Measurements from ENCODE around the gene ARL2. TPM values are rescaled to one million over a fixed set of nuclear protein-coding genes. Genes with fewer than 3 reads are reported as not detected.

ARL2 gene
- total RNA-seq, 1 experiment from 2014 or later = 203 TPM

GRCh38 chr11:65060913-65061408, 47.0 kb downstream of the ARL2 start:
- WGBS (ENCODE audit: extremely low coverage, insufficient read length, low lambda C conversion rate) = no CpG with 5 or more reads among the region's 9 CpGs
- H2BK5ac ChIP-seq (ENCODE audit: insufficient read length, low read length) = no peak overlapping the region
- peak overlapping the region in 1 of 3 experiments; percentile 42; a peak in 3 of 7 replicates for H3K27ac Mint-ChIP-seq

More at GRCh38 chr11:65060913-65061408, 47.0 kb downstream of the ARL2 start:
- no peak overlapping the region for H2BK120ac ChIP-seq (ENCODE audit: low read depth, low read length, poor library complexity, severe bottlenecking)
- no peak overlapping the region for H4K91ac ChIP-seq (ENCODE audit: insufficient read length, low read depth, low read length)
- no peak overlapping the region for H3K4me2 ChIP-seq (ENCODE audit: insufficient read depth, insufficient read length, low read length)
- H3K9me3 ChIP-seq (ENCODE audit: control insufficient read depth, low read depth, low read length) = no peaks in the 10 kb centered on the region
- H3K4me1 ChIP-seq (ENCODE audit: insufficient read depth, low read length) = no peaks in the 10 kb centered on the region
- peak; percentile 74 for DNase-seq
- no peak overlapping the region for H4K5ac ChIP-seq (ENCODE audit: insufficient read length, low read depth, low read length)
- no peaks in the 10 kb centered on the region for H3K79me2 ChIP-seq (ENCODE audit: insufficient read depth, low read length)
- no peak overlapping the region for H2BK20ac ChIP-seq (ENCODE audit: low read depth, low read length, poor library complexity, severe bottlenecking)
- no peak overlapping the region for H3K18ac ChIP-seq (ENCODE audit: insufficient read length, low read depth, low read length)
- peaks cover 8% of the 10 kb centered on the region for H3K27me3 Mint-ChIP-seq (ENCODE audit: low read depth)
- H3K23ac ChIP-seq (ENCODE audit: insufficient read length, low read depth, low read length) = no peak overlapping the region
- no peaks in the 10 kb centered on the region for H3K27me3 ChIP-seq (ENCODE audit: insufficient read depth, low read length)
- peaks cover 6 to 10% of the 10 kb centered on the region in 2 experiments for H3K4me1 Mint-ChIP-seq
- no peak overlapping the region for H3K9ac ChIP-seq (ENCODE audit: extremely low read depth, insufficient read length, low read length)
- H2BK15ac ChIP-seq (ENCODE audit: low read depth, low read length) = no peak overlapping the region
- TF ChIP-seq CTCF (conservative IDR thresholded peaks at IDR 0.05) = peak; percentile 73
- H3K23me2 ChIP-seq (ENCODE audit: insufficient read length, low read depth, low read length, poor library complexity, severe bottlenecking) = no peaks in the 10 kb centered on the region
- H3K14ac ChIP-seq (ENCODE audit: insufficient read depth, low read length) = no peak overlapping the region
- no peak overlapping the region for H3K27ac ChIP-seq (ENCODE audit: insufficient read length, low read depth, low read length)
- H3K4ac ChIP-seq (ENCODE audit: low read depth, low read length) = no peak overlapping the region
- no peaks in the 10 kb centered on the region for H3K36me3 Mint-ChIP-seq (ENCODE audit: insufficient read depth in 1 of 3, low read depth in 3 of 3)
- no peak overlapping the region for H4K8ac ChIP-seq (replicated peaks; ENCODE audit: insufficient read length, low read depth, low read length)
- no peaks in the 10 kb centered on the region for H4K20me1 ChIP-seq (ENCODE audit: control insufficient read depth, insufficient read depth, insufficient read length)
- no peaks in the 10 kb centered on the region for H3K79me1 ChIP-seq (ENCODE audit: insufficient read depth, low read depth, low read length, poor library complexity, severe bottlenecking)
- H3K56ac ChIP-seq (ENCODE audit: insufficient read length, low read depth, low read length) = no peak overlapping the region
- no peak overlapping the region for H2AFZ ChIP-seq (ENCODE audit: low read length)
- H2AK5ac ChIP-seq (ENCODE audit: insufficient read length, low read length) = no peak overlapping the region
- H3K4me3 Mint-ChIP-seq = no peak overlapping the region
- no peak overlapping the region for H2BK12ac ChIP-seq (ENCODE audit: insufficient read length, low read depth, low read length)
- H3T11ph ChIP-seq (ENCODE audit: low read length) = no peak overlapping the region
- no peaks in the 10 kb centered on the region for H3K9me3 Mint-ChIP-seq
